Adrenal gland (tissue), 5 donors: ENCODE results near the gene CDHR1.

ENCODE experiments used
- POLR2A ChIP-seq, 2 donors: fragments of 450-650 bp; IDR thresholded peaks; one replicate each; pipeline ENCODE4 v1.6.1; 2017; ENCODE audit warnings: antibody characterized with exemption in 2 of 2, mild to moderate bottlenecking in 2 of 2, moderate library complexity in 1 of 2
- TF ChIP-seq, protein P1 (sequence below), 6 experiments: fragments of 450-650 bp in 4 of 6; fragments of 200-600 bp in 2 of 6; sonication (generic) in 1 of 6; IDR thresholded peaks; 1 replicate in 5 of 6; 2 replicates in 1 of 6; pipeline versions ENCODE4 v1.5.1 to v1.8.0; 2016 to 2021; ENCODE audit warnings: antibody characterized with exemption in 6 of 6, mild to moderate bottlenecking in 2 of 6, moderate library complexity in 1 of 6
- donor health status: DM: no; HTN: no; CAD: no.

DNA sequence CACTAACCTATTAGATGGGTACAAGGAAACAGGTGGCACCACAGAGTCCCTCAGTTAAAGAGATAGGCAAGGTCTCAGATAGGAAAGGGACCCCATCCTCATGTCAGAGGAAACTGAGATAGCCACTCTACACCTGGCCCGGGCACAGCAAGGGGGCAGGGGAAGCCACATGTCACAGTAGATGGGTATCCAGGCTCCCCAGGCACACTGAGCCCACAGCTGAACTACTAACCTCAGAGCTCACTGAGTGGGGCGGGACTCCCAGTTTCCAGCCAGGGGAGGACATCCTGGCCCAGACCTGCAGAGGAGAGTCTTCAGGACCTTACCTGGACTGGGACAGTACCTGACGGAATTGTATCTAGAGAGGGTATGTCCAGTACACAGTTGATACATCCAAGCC lies 3.7 kb upstream of the CDHR1 start:
- TF ChIP-seq POLR2A (IDR thresholded peaks at IDR 0.05) = no peak
- TF ChIP-seq, protein P1, sequence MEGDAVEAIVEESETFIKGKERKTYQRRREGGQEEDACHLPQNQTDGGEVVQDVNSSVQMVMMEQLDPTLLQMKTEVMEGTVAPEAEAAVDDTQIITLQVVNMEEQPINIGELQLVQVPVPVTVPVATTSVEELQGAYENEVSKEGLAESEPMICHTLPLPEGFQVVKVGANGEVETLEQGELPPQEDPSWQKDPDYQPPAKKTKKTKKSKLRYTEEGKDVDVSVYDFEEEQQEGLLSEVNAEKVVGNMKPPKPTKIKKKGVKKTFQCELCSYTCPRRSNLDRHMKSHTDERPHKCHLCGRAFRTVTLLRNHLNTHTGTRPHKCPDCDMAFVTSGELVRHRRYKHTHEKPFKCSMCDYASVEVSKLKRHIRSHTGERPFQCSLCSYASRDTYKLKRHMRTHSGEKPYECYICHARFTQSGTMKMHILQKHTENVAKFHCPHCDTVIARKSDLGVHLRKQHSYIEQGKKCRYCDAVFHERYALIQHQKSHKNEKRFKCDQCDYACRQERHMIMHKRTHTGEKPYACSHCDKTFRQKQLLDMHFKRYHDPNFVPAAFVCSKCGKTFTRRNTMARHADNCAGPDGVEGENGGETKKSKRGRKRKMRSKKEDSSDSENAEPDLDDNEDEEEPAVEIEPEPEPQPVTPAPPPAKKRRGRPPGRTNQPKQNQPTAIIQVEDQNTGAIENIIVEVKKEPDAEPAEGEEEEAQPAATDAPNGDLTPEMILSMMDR (IDR thresholded peaks at IDR 0.05) = no peak
